ENCODE data around the gene PIGBOS1. TPM values are rescaled to one million over a fixed set of nuclear protein-coding genes. Genes with fewer than 3 reads are reported as not detected.
A peak's percentile ranks its signal among the peaks of the same experiment; 100 is the strongest.
"Not testable (repeated sequence)": the region's sequence is repeated elsewhere in the genome, so short reads cannot be mapped to it uniquely, and the experiment has no call there.

PIGBOS1 gene
- total RNA-seq, 3 donors from 2014 or later, result 10.3 to 13.0 (median 10.8) TPM

GRCh38 chr15:55334371-55334770 is 15.4 kb upstream of the PIGBOS1 start:
- peaks cover 17% of the 10 kb centered on the region for H3K36me3 Mint-ChIP-seq (ENCODE audit: insufficient read depth)
- ATAC-seq (no peak), DNase-seq (no peak)
- no peak overlapping the region for H3K4me3 Mint-ChIP-seq
- H3K9me3 Mint-ChIP-seq, result no peaks in the 10 kb centered on the region
- no peaks in the 10 kb centered on the region for H3K4me1 Mint-ChIP-seq (ENCODE audit: low read depth)
- H3K27me3 Mint-ChIP-seq (ENCODE audit: low read depth), result no peaks in the 10 kb centered on the region

GRCh38 chr15:55327387-55327786 is 8.5 kb upstream of the PIGBOS1 start:
- DNase-seq (no peak), ATAC-seq (no peak)
- H3K4me1 Mint-ChIP-seq (ENCODE audit: low read depth), result peaks cover 6% of the 10 kb centered on the region
- no peak overlapping the region for H3K4me3 Mint-ChIP-seq
- H3K9me3 Mint-ChIP-seq, result no peaks in the 10 kb centered on the region
- no peaks in the 10 kb centered on the region for H3K27me3 Mint-ChIP-seq (ENCODE audit: low read depth)
- peaks cover 16% of the 10 kb centered on the region for H3K36me3 Mint-ChIP-seq (ENCODE audit: insufficient read depth)

GRCh38 chr15:55322467-55322866 is 3.5 kb upstream of the PIGBOS1 start:
- Mint-ChIP-seq H3K27me3 (ENCODE audit: low read depth) (no peaks in the 10 kb centered on the region), H3K4me3 (no peak overlapping the region), H3K9me3 (no peaks in the 10 kb centered on the region), H3K36me3 (ENCODE audit: insufficient read depth) (peaks cover 9% of the 10 kb centered on the region), H3K4me1 (ENCODE audit: low read depth) (peaks cover 29% of the 10 kb centered on the region)
- no peak for ATAC-seq
- DNase-seq, result no peak

GRCh38 chr15:55320963-55321362 is 2.0 kb upstream of the PIGBOS1 start:
- no peak for DNase-seq
- no peaks in the 10 kb centered on the region for H3K9me3 Mint-ChIP-seq
- H3K4me1 Mint-ChIP-seq (ENCODE audit: low read depth), result peaks cover 38% of the 10 kb centered on the region
- ATAC-seq, result no peak
- H3K27me3 Mint-ChIP-seq (ENCODE audit: low read depth), result no peaks in the 10 kb centered on the region
- H3K4me3 Mint-ChIP-seq, result no peak overlapping the region
- peaks cover 12% of the 10 kb centered on the region for H3K36me3 Mint-ChIP-seq (ENCODE audit: insufficient read depth)

- H3K4me1 Mint-ChIP-seq (ENCODE audit: low read depth), result peaks cover 45% of the 10 kb centered on the region
- DNase-seq (no peak), ATAC-seq (no peak)
- peak overlapping the region; percentile 98 for H3K4me3 Mint-ChIP-seq
- no peaks in the 10 kb centered on the region for H3K27me3 Mint-ChIP-seq (ENCODE audit: low read depth)
- no peaks in the 10 kb centered on the region for H3K9me3 Mint-ChIP-seq
- peaks cover 12% of the 10 kb centered on the region for H3K36me3 Mint-ChIP-seq (ENCODE audit: insufficient read depth)
Measured at GRCh38 chr15:55320238-55320550, 1.3 kb upstream of the PIGBOS1 start.

GRCh38 chr15:55319537-55320237 is 764 bp upstream of the PIGBOS1 start:
- DNase-seq (no peak), ATAC-seq (no peak)
- no peaks in the 10 kb centered on the region for H3K9me3 Mint-ChIP-seq
- no peaks in the 10 kb centered on the region for H3K27me3 Mint-ChIP-seq (ENCODE audit: low read depth)
- peak overlapping the region; percentile 98 for H3K4me3 Mint-ChIP-seq
- peaks cover 50% of the 10 kb centered on the region for H3K4me1 Mint-ChIP-seq (ENCODE audit: low read depth)
- peaks cover 12% of the 10 kb centered on the region for H3K36me3 Mint-ChIP-seq (ENCODE audit: insufficient read depth)

GRCh38 chr15:55302801-55303200 is 16.1 kb downstream of the PIGBOS1 start:
- peaks cover 12% of the 10 kb centered on the region for H3K36me3 Mint-ChIP-seq (ENCODE audit: insufficient read depth)
- H3K4me1 Mint-ChIP-seq (ENCODE audit: low read depth); H3K9me3 Mint-ChIP-seq; H3K4me3 Mint-ChIP-seq; H3K27me3 Mint-ChIP-seq (ENCODE audit: low read depth); ATAC-seq; DNase-seq: not testable (repeated sequence)

GRCh38 chr15:55297315-55297714 is 21.6 kb downstream of the PIGBOS1 start:
- no peak for ATAC-seq
- H3K4me1 Mint-ChIP-seq (ENCODE audit: low read depth), result no peaks in the 10 kb centered on the region

GRCh38 chr15:55290528-55291057 is 28.3 kb downstream of the PIGBOS1 start:
- DNase-seq (peak; percentile 84), ATAC-seq (peak; percentile 69 to 73)
- Mint-ChIP-seq H3K4me1 (ENCODE audit: low read depth) (peaks cover 34% of the 10 kb centered on the region), H3K9me3 (no peaks in the 10 kb centered on the region), H3K27me3 (ENCODE audit: low read depth) (no peaks in the 10 kb centered on the region), H3K4me3 (peak overlapping the region; percentile 96), H3K36me3 (ENCODE audit: insufficient read depth) (peaks cover 17% of the 10 kb centered on the region)

More at GRCh38 chr15:55297315-55297714, 21.6 kb downstream of the PIGBOS1 start:
- DNase-seq, result no peak
- Mint-ChIP-seq H3K36me3 (ENCODE audit: insufficient read depth) (no peaks in the 10 kb centered on the region), H3K27me3 (ENCODE audit: low read depth) (no peaks in the 10 kb centered on the region), H3K9me3 (no peaks in the 10 kb centered on the region), H3K4me3 (no peak overlapping the region)

- Mint-ChIP-seq H3K9me3 (no peaks in the 10 kb centered on the region), H3K4me3 (peak within 1 kb of the TSS; percentile 96), H3K36me3 (ENCODE audit: insufficient read depth) (peaks cover 22% of the 10 kb centered on the region), H3K4me1 (ENCODE audit: low read depth) (peaks cover 40% of the 10 kb centered on the region), H3K27me3 (ENCODE audit: low read depth) (no peaks in the 10 kb centered on the region)
- ATAC-seq (peak; percentile 74 to 81), DNase-seq (peak; percentile 78)
Measured at GRCh38 chr15:55289746-55290527, 29.0 kb downstream of the PIGBOS1 start, which contains the start of gene RAB27A. RAB27A (minus strand) TSS chr15:55289813; CDS start chr15:55234934, 54,879 bp downstream.

GRCh38 chr15:55289011-55289745 is 29.7 kb downstream of the PIGBOS1 start:
- ATAC-seq, result peak; percentile 38 to 49
- Mint-ChIP-seq H3K27me3 (ENCODE audit: low read depth) (no peaks in the 10 kb centered on the region), H3K4me1 (ENCODE audit: low read depth) (peaks cover 47% of the 10 kb centered on the region), H3K36me3 (ENCODE audit: insufficient read depth) (peaks cover 25% of the 10 kb centered on the region), H3K4me3 (peak overlapping the region; percentile 96), H3K9me3 (no peaks in the 10 kb centered on the region)
- peak; percentile 23 for DNase-seq

GRCh38 chr15:55288006-55288717 is 30.8 kb downstream of the PIGBOS1 start:
- no peak for ATAC-seq
- Mint-ChIP-seq H3K27me3 (ENCODE audit: low read depth) (no peaks in the 10 kb centered on the region), H3K36me3 (ENCODE audit: insufficient read depth) (peaks cover 28% of the 10 kb centered on the region), H3K4me1 (ENCODE audit: low read depth) (peaks cover 56% of the 10 kb centered on the region), H3K9me3 (no peaks in the 10 kb centered on the region), H3K4me3 (peak overlapping the region; percentile 96)
- DNase-seq, result no peak

- Mint-ChIP-seq H3K36me3 (ENCODE audit: insufficient read depth) (peaks cover 28% of the 10 kb centered on the region), H3K4me3 (peak overlapping the region; percentile 96), H3K4me1 (ENCODE audit: low read depth) (peaks cover 72% of the 10 kb centered on the region)
- not testable (repeated sequence) for H3K9me3 Mint-ChIP-seq; ATAC-seq; H3K27me3 Mint-ChIP-seq (ENCODE audit: low read depth); DNase-seq
Measured at GRCh38 chr15:55286442-55287189, 32.3 kb downstream of the PIGBOS1 start.

Measured in activated T-cell treated with anti-CD3 and anti-CD28 coated beads, Interleukin-2, amount 50 U/mL, for 4 hours (primary cell).